HEK293 (cell line): ENCODE results near the gene ETNK2.

Experiments
- CTCF ChIA-PET: fragments of 350-600 bp; formaldehyde crosslinking; extraction: SDS; loops from one replicate; lab custom pipeline; 2021; ENCODE audit warnings: antibody characterized with exemption; lab: Yijun Ruan, JAX
- POLR2A ChIA-PET: fragments of 300-600 bp; formaldehyde crosslinking; extraction: SDS; loops from one replicate; lab custom pipeline; 2020; ENCODE audit warnings: antibody characterized with exemption, inconsistent platforms; lab: Yijun Ruan, JAX
- H3K27ac ChIP-seq: fragments of 200-500 bp; sonication (Bioruptor generic); 2 replicates; pipeline ENCODE4 v1.5.1; 2014; ENCODE audit warnings: low read depth, low read length, control low read depth, inconsistent platforms; ENCODE audit errors: extremely low read depth
- H3K36me3 ChIP-seq, 2 experiments: fragments of 200-500 bp in 1 of 2; sonication (Bioruptor generic) in 1 of 2; 1 replicate in 1 of 2; 2 replicates in 1 of 2; pipeline ENCODE4 v1.5.1; 2014 to 2017; ENCODE audit warnings: inconsistent platforms in 2 of 2, low read length in 2 of 2; ENCODE audit not compliant: control insufficient read depth in 2 of 2, insufficient read depth in 1 of 2
- H3K4me1 ChIP-seq: fragments of 200-500 bp; sonication (Bioruptor generic); 2 replicates; pipeline ENCODE4 v1.5.1; 2014; ENCODE audit warnings: mild to moderate bottlenecking, low read length, inconsistent platforms; ENCODE audit not compliant: control insufficient read depth, insufficient read depth
- H3K4me3 ChIP-seq: 2 replicates; pipeline ENCODE4 v1.5.1; 2011; ENCODE audit warnings: low read depth, mild to moderate bottlenecking, control low read depth, low read length, moderate library complexity
- H3K9me3 ChIP-seq: fragments of 200-500 bp; sonication (Bioruptor generic); 2 replicates; pipeline ENCODE4 v1.5.1; 2014; ENCODE audit warnings: low read depth, low read length, inconsistent platforms; ENCODE audit not compliant: control insufficient read depth, insufficient read depth
- FEZF1 ChIP-seq: fragments of 450-650 bp; formaldehyde crosslinking; IDR thresholded peaks from 2 replicates; pipeline ENCODE4 v1.5.1; 2016; ENCODE audit warnings: missing biosample characterization, missing genetic modification characterization
- GLIS1 ChIP-seq: fragments of 450-650 bp; formaldehyde crosslinking; IDR thresholded peaks from 2 replicates; pipeline ENCODE4 v1.5.1; 2016; ENCODE audit warnings: missing biosample characterization, missing genetic modification characterization
- GLIS2 ChIP-seq: fragments of 450-650 bp; formaldehyde crosslinking; IDR thresholded peaks from 2 replicates; pipeline ENCODE4 v1.5.1; 2016; ENCODE audit warnings: missing biosample characterization, missing genetic modification characterization
- KLF9 ChIP-seq: fragments of 450-650 bp; formaldehyde crosslinking; IDR thresholded peaks from 2 replicates; pipeline ENCODE4 v1.5.1; 2016; ENCODE audit warnings: missing biosample characterization, missing genetic modification characterization, low read depth
- MYNN ChIP-seq: fragments of 450-650 bp; formaldehyde crosslinking; IDR thresholded peaks from 2 replicates; pipeline ENCODE4 v1.5.1; 2016; ENCODE audit warnings: missing biosample characterization, missing genetic modification characterization, borderline replicate concordance
- OSR2 ChIP-seq: fragments of 450-650 bp; formaldehyde crosslinking; IDR thresholded peaks from 2 replicates; pipeline ENCODE4 v1.5.1; 2016; ENCODE audit warnings: missing biosample characterization, missing genetic modification characterization
- REPIN1 ChIP-seq: fragments of 450-650 bp; formaldehyde crosslinking; IDR thresholded peaks from 2 replicates; pipeline ENCODE4 v1.5.1; 2017; ENCODE audit warnings: missing biosample characterization, missing genetic modification characterization, low read depth
- SETDB1 ChIP-seq: IDR thresholded peaks from one replicate; pipeline ENCODE4 v1.6.1; 2017; ENCODE audit warnings: mild to moderate bottlenecking, low read length, moderate library complexity, mixed read lengths; ENCODE audit not compliant: insufficient read length
- SP2 ChIP-seq: fragments of 450-650 bp; formaldehyde crosslinking; IDR thresholded peaks from 2 replicates; pipeline ENCODE4 v1.5.1; 2016; ENCODE audit warnings: missing biosample characterization, missing genetic modification characterization
- ZBTB17 ChIP-seq: fragments of 450-650 bp; formaldehyde crosslinking; IDR thresholded peaks from 2 replicates; pipeline ENCODE4 v1.5.1; 2016; ENCODE audit warnings: missing biosample characterization, missing genetic modification characterization
- ZIC2 ChIP-seq: fragments of 450-650 bp; formaldehyde crosslinking; IDR thresholded peaks from 2 replicates; pipeline ENCODE4 v1.5.1; 2016; ENCODE audit warnings: missing biosample characterization, missing genetic modification characterization
- ZNF112 ChIP-seq: fragments of 450-650 bp; formaldehyde crosslinking; IDR thresholded peaks from 2 replicates; pipeline ENCODE4 v1.5.0; 2017; ENCODE audit warnings: missing biosample characterization, missing genetic modification characterization
- ZNF184 ChIP-seq: fragments of 450-650 bp; IDR thresholded peaks from 2 replicates; pipeline ENCODE4 v1.5.1; 2018; ENCODE audit warnings: missing biosample characterization, mild to moderate bottlenecking, missing genetic modification characterization
- ZNF211 ChIP-seq: fragments of 450-650 bp; formaldehyde crosslinking; IDR thresholded peaks from 2 replicates; pipeline ENCODE4 v1.5.1; 2016; ENCODE audit warnings: low read depth, missing biosample characterization, missing genetic modification characterization
- ZNF274 ChIP-seq, 2 experiments: fragments of 200-500 bp in 1 of 2; fragments of 450-650 bp in 1 of 2; sonication (Bioruptor generic) in 1 of 2; formaldehyde crosslinking in 1 of 2; IDR thresholded peaks; 2 replicates each; pipeline versions ENCODE4 v1.5.1 to v1.6.1; 2014 to 2016; ENCODE audit warnings: borderline replicate concordance in 1 of 2, inconsistent platforms in 1 of 2, low read length in 1 of 2, missing biosample characterization in 1 of 2, missing genetic modification characterization in 1 of 2
- ZNF404 ChIP-seq: fragments of 450-650 bp; formaldehyde crosslinking; IDR thresholded peaks from 2 replicates; pipeline ENCODE4 v1.5.1; 2017; ENCODE audit warnings: missing biosample characterization, missing genetic modification characterization
- ZNF48 ChIP-seq: fragments of 450-650 bp; formaldehyde crosslinking; IDR thresholded peaks from 2 replicates; pipeline ENCODE4 v1.5.1; 2016; ENCODE audit warnings: missing biosample characterization, missing genetic modification characterization
- ZNF510 ChIP-seq: fragments of 450-650 bp; formaldehyde crosslinking; IDR thresholded peaks from 2 replicates; pipeline ENCODE4 v1.5.1; 2018; ENCODE audit warnings: mild to moderate bottlenecking, missing genetic modification characterization, missing biosample characterization; ENCODE audit not compliant: insufficient replicate concordance
- ZNF514 ChIP-seq: fragments of 450-650 bp; formaldehyde crosslinking; IDR thresholded peaks from 2 replicates; pipeline ENCODE4 v1.5.1; 2016; ENCODE audit warnings: missing biosample characterization, missing genetic modification characterization
- ZNF654 ChIP-seq: fragments of 450-650 bp; formaldehyde crosslinking; IDR thresholded peaks from 2 replicates; pipeline ENCODE4 v1.5.1; 2016; ENCODE audit warnings: low read depth, missing biosample characterization, missing genetic modification characterization
- ZNF677 ChIP-seq: fragments of 450-650 bp; IDR thresholded peaks from 2 replicates; pipeline ENCODE4 v1.5.0; 2018; ENCODE audit warnings: missing biosample characterization, mild to moderate bottlenecking, missing genetic modification characterization, moderate library complexity
- ZNF707 ChIP-seq: fragments of 450-650 bp; formaldehyde crosslinking; IDR thresholded peaks from 2 replicates; pipeline ENCODE4 v1.5.1; 2016; ENCODE audit warnings: missing biosample characterization, missing genetic modification characterization
- ZNF843 ChIP-seq: fragments of 450-650 bp; formaldehyde crosslinking; IDR thresholded peaks from 2 replicates; pipeline ENCODE4 v1.5.1; 2016; ENCODE audit warnings: missing biosample characterization, missing genetic modification characterization
- ZSCAN16 ChIP-seq: fragments of 450-650 bp; formaldehyde crosslinking; IDR thresholded peaks from 2 replicates; pipeline ENCODE4 v1.5.1; 2016; ENCODE audit warnings: missing biosample characterization, missing genetic modification characterization
- TF ChIP-seq, protein P1 (sequence below): fragments of 450-650 bp; formaldehyde crosslinking; IDR thresholded peaks from 2 replicates; pipeline ENCODE4 v1.5.1; 2016; ENCODE audit warnings: missing biosample characterization, missing genetic modification characterization
- TF ChIP-seq, protein P2 (sequence below): fragments of 450-650 bp; formaldehyde crosslinking; IDR thresholded peaks from 2 replicates; pipeline ENCODE4 v1.5.1; 2017; ENCODE audit warnings: missing biosample characterization, missing genetic modification characterization
- TF ChIP-seq, protein P3 (sequence below): fragments of 450-650 bp; formaldehyde crosslinking; IDR thresholded peaks from 2 replicates; pipeline ENCODE4 v1.5.1; 2017; ENCODE audit warnings: missing biosample characterization, missing genetic modification characterization

The ETNK2 gene

DNA sequence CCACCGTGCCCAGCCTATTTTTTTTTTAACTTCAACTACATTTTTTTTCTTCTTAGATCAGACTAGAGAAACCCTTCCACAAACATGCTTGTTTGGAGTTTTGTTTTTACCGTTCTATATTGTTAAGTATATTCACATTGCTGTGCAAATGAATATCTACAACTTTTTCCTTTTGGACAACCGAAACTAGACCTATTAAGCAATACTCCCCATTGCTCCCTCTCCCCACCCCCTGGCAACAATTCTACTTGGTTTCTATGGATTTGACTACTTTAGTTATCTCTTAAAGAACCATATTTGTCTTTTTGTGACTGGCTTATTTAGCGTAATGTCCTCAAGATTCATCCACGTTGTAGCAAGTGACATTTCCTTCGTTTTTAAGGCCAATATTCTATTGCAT, 19.1 kb downstream of the ETNK2 start:
- H3K36me3 ChIP-seq = peaks cover 0 to 21% of the 10 kb centered on the region in 2 experiments; a peak in 1 of 3 replicates
- no peak overlapping the region for H3K27ac ChIP-seq
- H3K4me3 ChIP-seq = no peak overlapping the region
- H3K9me3 ChIP-seq = no peaks in the 10 kb centered on the region
- H3K4me1 ChIP-seq = 0 out of 2 replicates have a peak, but pooled peaks cover 3% of the 10 kb centered on the region
- TF ChIP-seq ZNF211 (tag by site-specific recombination) = no peak
- TF ChIP-seq SETDB1 = no peak
- TF ChIP-seq ZNF654 = no peak
- TF ChIP-seq, protein P1, sequence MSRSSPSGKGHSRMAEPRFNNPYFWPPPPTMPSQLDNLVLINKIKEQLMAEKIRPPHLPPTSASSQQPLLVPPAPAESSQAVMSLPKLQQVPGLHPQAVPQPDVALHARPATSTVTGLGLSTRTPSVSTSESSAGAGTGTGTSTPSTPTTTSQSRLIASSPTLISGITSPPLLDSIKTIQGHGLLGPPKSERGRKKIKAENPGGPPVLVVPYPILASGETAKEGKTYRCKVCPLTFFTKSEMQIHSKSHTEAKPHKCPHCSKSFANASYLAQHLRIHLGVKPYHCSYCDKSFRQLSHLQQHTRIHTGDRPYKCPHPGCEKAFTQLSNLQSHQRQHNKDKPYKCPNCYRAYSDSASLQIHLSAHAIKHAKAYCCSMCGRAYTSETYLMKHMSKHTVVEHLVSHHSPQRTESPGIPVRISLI (tag by site-specific recombination) = no peak
- no peak for TF ChIP-seq MYNN (tag by site-specific recombination)
- no peak for TF ChIP-seq FEZF1
- ChIA-PET POLR2A (no interaction called here), CTCF (interaction anchor here (0.6 to 0.7 kb wide), 2 partner anchors 27 to 43 kb away, joined by 3 to 4 read pairs; no protein-coding TSS in a partner anchor)

DNA sequence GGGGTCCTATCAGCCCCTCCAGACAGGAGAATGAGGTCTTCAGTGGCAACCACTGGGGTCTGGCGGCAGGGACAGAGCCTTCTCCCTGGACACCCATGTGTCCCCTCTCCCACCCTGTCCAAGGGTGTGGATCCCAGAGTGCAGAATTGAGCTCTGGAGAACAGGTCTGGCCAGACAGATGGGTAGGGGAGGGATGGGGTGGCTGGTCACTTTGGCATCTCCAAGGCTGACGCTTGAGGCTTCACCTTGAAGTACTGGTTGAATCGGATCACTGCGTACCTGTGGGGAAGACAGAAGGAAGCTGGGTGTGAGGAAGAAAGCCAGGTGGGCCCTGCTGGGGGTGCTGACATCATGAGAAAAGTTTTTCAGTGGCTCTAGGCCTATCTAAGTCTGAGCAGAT, 19.9 kb downstream of the ETNK2 start:
- Histone ChIP-seq H3K4me1 (0 out of 2 replicates have a peak, but pooled peaks cover 3% of the 10 kb centered on the region), H3K27ac (no peak overlapping the region), H3K9me3 (no peaks in the 10 kb centered on the region), H3K36me3 (peaks cover 0 to 21% of the 10 kb centered on the region in 2 experiments; a peak in 1 of 3 replicates), H3K4me3 (no peak overlapping the region)
- CTCF ChIA-PET = interaction anchor here (0.7 to 6.0 kb wide), 2 partner anchors 42 to 260 kb away, joined by 4 to 167 read pairs; no protein-coding TSS in a partner anchor
- POLR2A ChIA-PET = no interaction called here
- TF ChIP-seq ZNF514 (no peak), SP2 (tag by site-specific recombination) (no peak), ZNF274 (IDR thresholded peaks at IDR 0.05; ENCODE audit: low read length) (no peak), ZNF274 (tag by site-specific recombination; IDR thresholded peaks at IDR 0.05; ENCODE audit: borderline replicate concordance) (no peak), ZNF404 (tag by site-specific recombination) (no peak), REPIN1 (no peak), ZSCAN16 (no peak), ZNF843 (tag by site-specific recombination) (no peak)

- H3K4me3 ChIP-seq = no peak overlapping the region
- no peak overlapping the region for H3K27ac ChIP-seq
- ChIA-PET CTCF (interaction anchor here (0.6 to 6.0 kb wide), 4 partner anchors 8 to 676 kb away, joined by 3 to 167 read pairs (median 33); partner anchors contain the start of gene SNRPE), POLR2A (interaction anchor here (0.6 to 1.1 kb wide), 3 partner anchors 21 to 267 kb away, joined by 3 to 7 read pairs (median 4); partner anchors contain the start of gene ETNK2)
- peaks cover 0 to 24% of the 10 kb centered on the region in 2 experiments; a peak in 1 of 3 replicates for H3K36me3 ChIP-seq
- no peaks in the 10 kb centered on the region for H3K9me3 ChIP-seq
- 0 out of 2 replicates have a peak, but pooled peaks cover 3% of the 10 kb centered on the region for H3K4me1 ChIP-seq
- TF ChIP-seq ZNF510 (tag by site-specific recombination) = peak; percentile 30
- no peak for TF ChIP-seq ZNF677 (tag by site-specific recombination)
- TF ChIP-seq, protein P2, sequence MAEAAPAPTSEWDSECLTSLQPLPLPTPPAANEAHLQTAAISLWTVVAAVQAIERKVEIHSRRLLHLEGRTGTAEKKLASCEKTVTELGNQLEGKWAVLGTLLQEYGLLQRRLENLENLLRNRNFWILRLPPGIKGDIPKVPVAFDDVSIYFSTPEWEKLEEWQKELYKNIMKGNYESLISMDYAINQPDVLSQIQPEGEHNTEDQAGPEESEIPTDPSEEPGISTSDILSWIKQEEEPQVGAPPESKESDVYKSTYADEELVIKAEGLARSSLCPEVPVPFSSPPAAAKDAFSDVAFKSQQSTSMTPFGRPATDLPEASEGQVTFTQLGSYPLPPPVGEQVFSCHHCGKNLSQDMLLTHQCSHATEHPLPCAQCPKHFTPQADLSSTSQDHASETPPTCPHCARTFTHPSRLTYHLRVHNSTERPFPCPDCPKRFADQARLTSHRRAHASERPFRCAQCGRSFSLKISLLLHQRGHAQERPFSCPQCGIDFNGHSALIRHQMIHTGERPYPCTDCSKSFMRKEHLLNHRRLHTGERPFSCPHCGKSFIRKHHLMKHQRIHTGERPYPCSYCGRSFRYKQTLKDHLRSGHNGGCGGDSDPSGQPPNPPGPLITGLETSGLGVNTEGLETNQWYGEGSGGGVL (tag by site-specific recombination) = peak; percentile 55
- TF ChIP-seq ZNF184 (tag by site-specific recombination) = 0 out of 2 replicates have a peak, but pooled peaks have one; percentile 9
- TF ChIP-seq ZBTB17 = no peak
- no peak for TF ChIP-seq ZNF707 (tag by site-specific recombination)
- no peak for TF ChIP-seq KLF9 (tag by site-specific recombination)
- 0 out of 2 replicates have a peak, but pooled peaks have one; percentile 14 for TF ChIP-seq ZIC2
- TF ChIP-seq ZNF48 (tag by site-specific recombination) = no peak
- no peak; the same call in 1 of the 2 replicates for TF ChIP-seq GLIS2
- TF ChIP-seq, protein P3, sequence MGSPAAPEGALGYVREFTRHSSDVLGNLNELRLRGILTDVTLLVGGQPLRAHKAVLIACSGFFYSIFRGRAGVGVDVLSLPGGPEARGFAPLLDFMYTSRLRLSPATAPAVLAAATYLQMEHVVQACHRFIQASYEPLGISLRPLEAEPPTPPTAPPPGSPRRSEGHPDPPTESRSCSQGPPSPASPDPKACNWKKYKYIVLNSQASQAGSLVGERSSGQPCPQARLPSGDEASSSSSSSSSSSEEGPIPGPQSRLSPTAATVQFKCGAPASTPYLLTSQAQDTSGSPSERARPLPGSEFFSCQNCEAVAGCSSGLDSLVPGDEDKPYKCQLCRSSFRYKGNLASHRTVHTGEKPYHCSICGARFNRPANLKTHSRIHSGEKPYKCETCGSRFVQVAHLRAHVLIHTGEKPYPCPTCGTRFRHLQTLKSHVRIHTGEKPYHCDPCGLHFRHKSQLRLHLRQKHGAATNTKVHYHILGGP (tag by site-specific recombination) = no peak
- TF ChIP-seq GLIS1 = peak; percentile 86
- TF ChIP-seq OSR2 (tag by site-specific recombination) = no peak
- TF ChIP-seq ZNF112 (tag by site-specific recombination) = no peak
Measured at GRCh38 chr1:204130981-204131892, 20.6 kb downstream of the ETNK2 start.
